Mononuclear cell (primary cell): ENCODE measurements around the gene PLEKHG3. TPM values are rescaled to one million over a fixed set of nuclear protein-coding genes. Genes with fewer than 3 reads are reported as not detected.
"Not testable (repeated sequence)": the region's sequence is repeated elsewhere in the genome, so short reads cannot be mapped to it uniquely, and the experiment has no call there.

Experiments used
- H3K27me3 ChIP-seq: 2 replicates; pipeline ENCODE4 v1.6.0; 2011; ENCODE audit warnings: low read length, control low read depth; ENCODE audit not compliant: insufficient read depth
- H3K4me1 ChIP-seq: 2 replicates; pipeline ENCODE4 v1.5.1; 2011; ENCODE audit warnings: mild to moderate bottlenecking, low read length, control low read depth; ENCODE audit not compliant: insufficient read depth
- H3K4me3 ChIP-seq: 2 replicates; pipeline ENCODE4 v1.5.1; 2011; ENCODE audit warnings: mild to moderate bottlenecking, low read length, moderate library complexity
- H3K9me3 ChIP-seq: 2 replicates; pipeline ENCODE4 v1.5.1; 2011; ENCODE audit warnings: low read depth, mild to moderate bottlenecking, control low read depth, low read length
- total RNA-seq: library from RNA; depleted of rRNA; stranded (reverse); fragments of >200 nt; gene quantifications from one replicate; pipeline ENCODE4 v1.2.3, GENCODE V29; 2012

Gene PLEKHG3
- 6.7 TPM for total RNA-seq

GRCh38 chr14:64704143-64704742 lies at the start of gene PLEKHG3:
PLEKHG3 (plus strand) TSS chr14:64704424; CDS start chr14:64727632, 23,208 bp downstream.
- Histone ChIP-seq H3K27me3 (peaks cover 38% of the 10 kb centered on the region), H3K9me3 (no peaks in the 10 kb centered on the region), H3K4me1 (peaks cover 79% of the 10 kb centered on the region)

GRCh38 chr14:64654901-64655300 lies 49.3 kb upstream of the PLEKHG3 start:
- no peaks in the 10 kb centered on the region for H3K9me3 ChIP-seq
- peaks cover 26% of the 10 kb centered on the region for H3K4me1 ChIP-seq
- H3K27me3 ChIP-seq: peaks cover under 1% of the 10 kb centered on the region
- H3K4me3 ChIP-seq: no peak overlapping the region

More at GRCh38 chr14:64704143-64704742, at the start of gene PLEKHG3:
- H3K4me3 ChIP-seq: peak within 1 kb of the TSS; percentile 59

- H3K9me3 ChIP-seq: no peaks in the 10 kb centered on the region
- peaks cover 7% of the 10 kb centered on the region for H3K27me3 ChIP-seq
- peaks cover 26% of the 10 kb centered on the region for H3K4me1 ChIP-seq
- no peak overlapping the region for H3K4me3 ChIP-seq
These were observed 47.2 kb upstream of the PLEKHG3 start for GRCh38 chr14:64656986-64657385.

- Histone ChIP-seq H3K4me3 (no peak overlapping the region), H3K9me3 (no peaks in the 10 kb centered on the region), H3K4me1 (peaks cover 26% of the 10 kb centered on the region), H3K27me3 (peaks cover 7% of the 10 kb centered on the region)
These were observed 46.0 kb upstream of the PLEKHG3 start for GRCh38 chr14:64658201-64658600.

GRCh38 chr14:64658700-64659264 lies 45.4 kb upstream of the PLEKHG3 start:
- H3K4me3 ChIP-seq, H3K27me3 ChIP-seq, H3K9me3 ChIP-seq: not testable (repeated sequence)
- H3K4me1 ChIP-seq: peaks cover 23% of the 10 kb centered on the region

- Histone ChIP-seq H3K4me1 (peaks cover 17% of the 10 kb centered on the region), H3K4me3 (no peak overlapping the region), H3K27me3 (peaks cover 7% of the 10 kb centered on the region), H3K9me3 (no peaks in the 10 kb centered on the region)
These were observed 44.9 kb upstream of the PLEKHG3 start for GRCh38 chr14:64659366-64659765.

- no peaks in the 10 kb centered on the region for H3K9me3 ChIP-seq
- H3K27me3 ChIP-seq: peaks cover 7% of the 10 kb centered on the region
These were observed 41.0 kb upstream of the PLEKHG3 start for GRCh38 chr14:64663174-64663573.

GRCh38 chr14:64671591-64671990 lies 32.6 kb upstream of the PLEKHG3 start:
- H3K4me3 ChIP-seq: no peak overlapping the region
- no peaks in the 10 kb centered on the region for H3K9me3 ChIP-seq
- peaks cover 46% of the 10 kb centered on the region for H3K4me1 ChIP-seq
- H3K27me3 ChIP-seq: no peaks in the 10 kb centered on the region

More at GRCh38 chr14:64663174-64663573, 41.0 kb upstream of the PLEKHG3 start:
- Histone ChIP-seq H3K4me1 (peaks cover 6% of the 10 kb centered on the region), H3K4me3 (no peak overlapping the region)

GRCh38 chr14:64673316-64673715 lies 30.9 kb upstream of the PLEKHG3 start:
- no peaks in the 10 kb centered on the region for H3K9me3 ChIP-seq
- no peaks in the 10 kb centered on the region for H3K27me3 ChIP-seq
- peaks cover 48% of the 10 kb centered on the region for H3K4me1 ChIP-seq
- no peak overlapping the region for H3K4me3 ChIP-seq

GRCh38 chr14:64673748-64674147 lies 30.5 kb upstream of the PLEKHG3 start:
- Histone ChIP-seq H3K4me3 (no peak overlapping the region), H3K27me3 (no peaks in the 10 kb centered on the region), H3K4me1 (peaks cover 48% of the 10 kb centered on the region), H3K9me3 (no peaks in the 10 kb centered on the region)

GRCh38 chr14:64674829-64675228 lies 29.4 kb upstream of the PLEKHG3 start:
- no peak overlapping the region for H3K4me3 ChIP-seq
- no peaks in the 10 kb centered on the region for H3K9me3 ChIP-seq
- peaks cover 48% of the 10 kb centered on the region for H3K4me1 ChIP-seq
- no peaks in the 10 kb centered on the region for H3K27me3 ChIP-seq

- Histone ChIP-seq H3K9me3 (no peaks in the 10 kb centered on the region), H3K4me1 (peaks cover 48% of the 10 kb centered on the region), H3K27me3 (no peaks in the 10 kb centered on the region), H3K4me3 (no peak overlapping the region)
These were observed 28.9 kb upstream of the PLEKHG3 start for GRCh38 chr14:64675312-64675711.

- Histone ChIP-seq H3K27me3 (no peaks in the 10 kb centered on the region), H3K9me3 (no peaks in the 10 kb centered on the region), H3K4me1 (peaks cover 47% of the 10 kb centered on the region), H3K4me3 (no peak overlapping the region)
These were observed 27.7 kb upstream of the PLEKHG3 start for GRCh38 chr14:64676410-64677008.

GRCh38 chr14:64680013-64680713 lies 24.1 kb upstream of the PLEKHG3 start:
- H3K9me3 ChIP-seq: no peaks in the 10 kb centered on the region
- H3K4me1 ChIP-seq: peaks cover 13% of the 10 kb centered on the region
- no peak overlapping the region for H3K4me3 ChIP-seq
- H3K27me3 ChIP-seq: no peaks in the 10 kb centered on the region

- H3K4me3 ChIP-seq: no peak overlapping the region
These were observed 23.5 kb upstream of the PLEKHG3 start for GRCh38 chr14:64680714-64681065.

More at GRCh38 chr14:64680714-64681065, 23.5 kb upstream of the PLEKHG3 start:
- H3K9me3 ChIP-seq: no peaks in the 10 kb centered on the region
- peaks cover 8% of the 10 kb centered on the region for H3K4me1 ChIP-seq
- no peaks in the 10 kb centered on the region for H3K27me3 ChIP-seq
